RWPE1 (cell line): ENCODE results near the gene STX5.
A peak's percentile ranks its signal among the peaks of the same experiment; 100 is the strongest.

Source experiments
- CTCF ChIA-PET: fragments of 350-600 bp; sonication (Branson Sonifier 250); formaldehyde crosslinking; extraction: SDS; loops from one replicate; lab custom pipeline; 2021; lab: Yijun Ruan, JAX
- POLR2A ChIA-PET: fragments of 400-600 bp; formaldehyde crosslinking; extraction: SDS; loops from one replicate; lab custom pipeline; 2020; ENCODE audit warnings: antibody characterized with exemption; ENCODE audit not compliant: low non-redundant PET; lab: Yijun Ruan, JAX
- DNase-seq: peaks from one replicate; pipeline ENCODE4 v3.0.0; 2012; ENCODE audit warnings: low spot score
- H3K27ac ChIP-seq: fragments of 450-650 bp; 2 replicates; pipeline ENCODE4 v1.5.1; 2017
- TF ChIP-seq, protein P1 (sequence below): fragments of 450-650 bp; conservative IDR thresholded peaks from 2 replicates; pipeline ENCODE4 v1.5.1; 2017; ENCODE audit warnings: low read depth, mild to moderate bottlenecking

STX5 gene

DNA sequence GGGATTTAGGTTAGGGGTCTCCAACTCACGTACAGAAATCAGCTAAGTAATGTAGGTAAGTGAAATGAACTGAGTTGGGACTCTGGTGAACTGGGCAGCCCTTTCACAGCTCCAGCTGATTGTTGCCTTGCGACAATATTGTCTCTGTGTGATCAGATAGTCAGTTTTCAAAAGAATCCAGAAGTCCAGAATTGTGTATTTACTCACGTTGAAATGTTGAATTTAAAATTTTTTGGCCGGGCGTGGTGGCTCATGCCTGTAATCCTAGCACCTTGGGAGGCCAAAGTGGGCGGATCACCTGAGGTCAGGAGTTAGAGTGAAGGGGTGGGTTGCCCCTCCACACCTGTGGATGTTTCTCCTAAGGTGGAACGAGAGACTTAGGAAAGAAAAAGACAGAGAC, 26.4 kb upstream of the STX5 start:
- DNase-seq, result no peak
- peak overlapping the region; percentile 69 for H3K27ac ChIP-seq
- ChIA-PET CTCF (no interaction called here), POLR2A (interaction anchor here (0.7 to 1.4 kb wide), 3 partner anchors 17 to 71 kb away, joined by 3 to 12 read pairs (median 5); partner anchors contain the start of gene TMEM179B)
- TF ChIP-seq, protein P1, sequence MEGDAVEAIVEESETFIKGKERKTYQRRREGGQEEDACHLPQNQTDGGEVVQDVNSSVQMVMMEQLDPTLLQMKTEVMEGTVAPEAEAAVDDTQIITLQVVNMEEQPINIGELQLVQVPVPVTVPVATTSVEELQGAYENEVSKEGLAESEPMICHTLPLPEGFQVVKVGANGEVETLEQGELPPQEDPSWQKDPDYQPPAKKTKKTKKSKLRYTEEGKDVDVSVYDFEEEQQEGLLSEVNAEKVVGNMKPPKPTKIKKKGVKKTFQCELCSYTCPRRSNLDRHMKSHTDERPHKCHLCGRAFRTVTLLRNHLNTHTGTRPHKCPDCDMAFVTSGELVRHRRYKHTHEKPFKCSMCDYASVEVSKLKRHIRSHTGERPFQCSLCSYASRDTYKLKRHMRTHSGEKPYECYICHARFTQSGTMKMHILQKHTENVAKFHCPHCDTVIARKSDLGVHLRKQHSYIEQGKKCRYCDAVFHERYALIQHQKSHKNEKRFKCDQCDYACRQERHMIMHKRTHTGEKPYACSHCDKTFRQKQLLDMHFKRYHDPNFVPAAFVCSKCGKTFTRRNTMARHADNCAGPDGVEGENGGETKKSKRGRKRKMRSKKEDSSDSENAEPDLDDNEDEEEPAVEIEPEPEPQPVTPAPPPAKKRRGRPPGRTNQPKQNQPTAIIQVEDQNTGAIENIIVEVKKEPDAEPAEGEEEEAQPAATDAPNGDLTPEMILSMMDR, result no peak

DNA sequence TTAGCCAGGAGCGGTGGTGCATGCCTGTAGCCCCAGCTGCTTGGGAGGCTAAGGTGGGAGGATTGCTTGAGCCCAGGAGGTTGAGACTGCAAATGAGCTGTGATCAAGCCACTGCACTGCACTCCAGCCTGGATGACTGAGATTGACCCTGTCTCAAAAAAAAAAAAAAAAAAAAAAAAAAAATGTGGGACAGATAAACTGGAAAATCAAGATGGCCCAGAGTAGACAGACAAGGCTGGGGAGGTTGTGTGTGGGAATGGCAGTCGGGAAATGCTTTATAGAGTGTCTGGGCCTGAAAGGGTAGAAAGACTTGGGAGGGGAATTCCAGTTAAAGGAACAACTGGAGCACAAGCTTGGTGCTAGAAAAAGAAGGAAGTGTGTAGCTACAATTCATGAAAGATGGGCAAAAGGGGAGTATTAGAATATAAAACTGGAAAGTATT, 25.7 kb upstream of the STX5 start:
- TF ChIP-seq, protein P1, result no peak
- CTCF ChIA-PET, result no interaction called here
- peak; percentile 32 for DNase-seq
- POLR2A ChIA-PET, result interaction anchor here (0.6 to 1.4 kb wide), 5 partner anchors 10 to 71 kb away, joined by 3 to 12 read pairs (median 5); partner anchors contain the start of gene TMEM179B
- peak overlapping the region; percentile 91 for H3K27ac ChIP-seq

DNA sequence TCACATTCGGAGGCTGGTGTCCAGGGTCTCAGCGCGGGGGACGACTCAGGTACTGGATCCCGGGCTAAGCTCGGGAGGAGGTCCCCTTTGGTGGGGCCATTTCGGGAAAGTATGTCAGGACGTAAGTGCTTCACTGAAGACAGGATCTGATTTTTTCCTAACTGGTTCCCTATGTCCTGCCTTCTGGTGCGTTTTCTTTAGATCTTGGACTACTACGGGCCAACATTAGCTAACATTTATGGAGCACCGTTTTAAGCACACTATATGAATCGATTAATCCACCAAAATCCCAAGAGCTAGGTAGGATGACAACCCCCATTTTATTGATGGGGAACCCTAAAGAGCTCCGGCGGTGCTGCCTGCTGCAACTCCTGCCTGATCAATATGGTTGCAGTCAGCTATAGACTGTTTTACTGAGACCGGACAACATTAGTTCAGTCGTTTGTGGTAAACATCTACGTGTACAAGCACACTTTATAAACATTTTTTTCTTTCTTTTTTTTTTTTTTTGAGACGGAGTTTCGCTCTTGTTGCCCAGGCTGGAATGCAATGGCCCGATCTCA, 24.6 kb upstream of the STX5 start:
- TF ChIP-seq, protein P1, result no peak
- ChIA-PET POLR2A (interaction anchor here (0.6 to 2.5 kb wide), 6 partner anchors 12 to 808 kb away, joined by 3 to 20 read pairs (median 6); no protein-coding TSS in a partner anchor), CTCF (interaction anchor here (0.6 to 1.2 kb wide), 2 partner anchors 31 to 70 kb away, joined by 3 to 10 read pairs; no protein-coding TSS in a partner anchor)
- DNase-seq, result no peak
- peak overlapping the region; percentile 91 for H3K27ac ChIP-seq

DNA sequence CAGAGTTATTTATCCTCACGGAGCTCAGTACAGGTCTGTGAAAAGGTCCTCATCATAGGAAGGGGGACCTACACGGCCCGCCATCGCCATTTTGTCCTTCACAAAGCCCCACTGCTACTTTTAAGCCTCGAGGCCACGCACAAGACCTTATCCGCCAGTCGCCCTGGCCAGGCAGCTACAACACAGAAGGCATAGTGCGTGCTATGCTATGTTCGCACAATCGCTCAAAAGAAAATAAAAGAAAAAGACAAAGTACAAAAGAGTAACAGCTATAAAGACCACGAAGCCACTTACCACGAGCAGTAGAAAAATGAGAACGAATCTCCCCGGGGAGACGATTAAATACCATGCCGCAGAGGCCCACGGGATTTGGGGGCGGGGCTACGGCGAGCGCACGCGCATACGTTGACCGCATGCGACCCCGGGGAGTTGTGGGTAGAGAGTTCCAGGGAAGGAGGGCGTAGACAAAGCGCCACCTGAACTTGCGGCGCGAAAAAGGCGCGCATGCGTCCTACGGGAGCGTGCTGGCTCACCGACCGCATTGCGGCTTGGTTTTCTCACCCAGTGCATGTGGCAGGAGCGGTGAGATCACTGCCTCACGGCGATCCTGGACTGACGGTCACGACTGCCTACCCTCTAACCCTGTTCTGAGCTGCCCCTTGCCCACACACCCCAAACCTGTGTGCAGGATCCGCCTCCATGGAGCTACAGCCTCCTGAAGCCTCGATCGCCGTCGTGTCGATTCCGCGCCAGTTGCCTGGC, 23.9 kb upstream of the STX5 start:
- peak; percentile 97 for DNase-seq
- ChIA-PET POLR2A (interaction anchor here (0.6 to 2.5 kb wide), 7 partner anchors 15 to 809 kb away, joined by 3 to 20 read pairs (median 3); partner anchors contain the start of genes SLC3A2 and TEX54), CTCF (interaction anchor here (1.0 to 1.2 kb wide), 2 partner anchors 69 kb away, joined by 3 to 10 read pairs; no protein-coding TSS in a partner anchor)
- TF ChIP-seq, protein P1, result no peak
- H3K27ac ChIP-seq, result peak overlapping the region; percentile 91

DNA sequence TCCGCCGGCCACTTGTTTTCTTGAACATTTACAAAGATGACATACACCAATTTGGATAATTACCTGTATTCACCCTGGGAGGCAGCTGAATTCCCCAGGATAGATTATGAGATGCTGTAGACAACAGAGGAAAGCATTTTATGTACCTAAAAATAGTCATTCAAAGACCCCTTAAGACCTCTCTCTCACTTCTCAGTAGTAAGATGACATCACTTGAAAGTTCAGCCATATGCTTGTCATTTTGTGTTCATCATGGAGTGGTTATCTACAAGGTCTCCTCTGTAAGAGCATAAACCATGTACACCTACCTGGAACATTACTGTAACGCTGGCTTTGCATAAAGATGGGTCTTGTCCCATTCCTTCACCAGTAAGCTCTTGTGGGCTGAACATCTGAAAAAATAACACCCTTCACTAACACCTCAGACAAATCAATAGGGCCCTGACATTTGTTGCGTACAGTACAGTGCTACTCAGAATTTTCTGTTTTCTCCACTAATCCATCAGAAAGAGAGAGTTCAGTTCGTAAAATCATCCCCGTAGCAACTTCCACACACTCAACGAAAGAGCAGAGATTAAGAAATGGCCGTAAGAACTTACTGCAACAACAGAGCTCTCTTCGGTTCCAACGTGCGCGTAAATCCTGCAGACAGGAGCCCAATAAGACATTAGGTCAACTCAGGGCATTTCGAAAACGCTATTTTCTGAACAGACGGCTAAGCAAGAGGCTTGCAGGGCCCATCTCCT, 23.1 kb upstream of the STX5 start:
- no peak for DNase-seq
- TF ChIP-seq, protein P1, result no peak
- POLR2A ChIA-PET, result interaction anchor here (0.8 to 2.5 kb wide), 4 partner anchors 14 to 165 kb away, joined by 3 to 20 read pairs (median 4); partner anchors contain the start of genes SLC3A2 and TEX54
- CTCF ChIA-PET, result interaction anchor here (1.0 kb wide), 1 partner anchor 69 kb away, joined by 3 read pairs; no protein-coding TSS in a partner anchor
- H3K27ac ChIP-seq, result peak overlapping the region; percentile 91
